Right ventricle myocardium superior (tissue), 1 donor: ENCODE results near the gene DAAM1. TPM values are rescaled to one million over a fixed set of nuclear protein-coding genes. Genes with fewer than 3 reads are reported as not detected.

Experiments
- ATAC-seq: fragments of 200-7000 bp; cut with Tn5 transposase; one replicate; pipeline ENCODE4 v1.9.1; 2020; ENCODE audit warnings: mild to moderate bottlenecking; ENCODE audit not compliant: poor library complexity
- DNase-seq: peaks from one replicate; pipeline ENCODE4 v3.0.0-alpha.2; 2020
- intact Hi-C: fragments of 100-400 bp; cut with DNase I; formaldehyde crosslinking; loops from one replicate; pipeline ENCODE4 v1.11.2; 2022
- total RNA-seq: library from RNA; stranded (reverse); fragmentation: NEBNext Ultra II Directional; extraction: Animal tissue kit (Norgen Biotek cat#: 25700); gene quantifications from one replicate; pipeline ENCODE4 v1.2.1, GENCODE V29; 2021
- donor health status: DM: no; HTN: yes; CAD: no; lungs with severe emphysema.

The DAAM1 gene
- total RNA-seq, 1 donor from 2014 or later, result 104 TPM

DNA sequence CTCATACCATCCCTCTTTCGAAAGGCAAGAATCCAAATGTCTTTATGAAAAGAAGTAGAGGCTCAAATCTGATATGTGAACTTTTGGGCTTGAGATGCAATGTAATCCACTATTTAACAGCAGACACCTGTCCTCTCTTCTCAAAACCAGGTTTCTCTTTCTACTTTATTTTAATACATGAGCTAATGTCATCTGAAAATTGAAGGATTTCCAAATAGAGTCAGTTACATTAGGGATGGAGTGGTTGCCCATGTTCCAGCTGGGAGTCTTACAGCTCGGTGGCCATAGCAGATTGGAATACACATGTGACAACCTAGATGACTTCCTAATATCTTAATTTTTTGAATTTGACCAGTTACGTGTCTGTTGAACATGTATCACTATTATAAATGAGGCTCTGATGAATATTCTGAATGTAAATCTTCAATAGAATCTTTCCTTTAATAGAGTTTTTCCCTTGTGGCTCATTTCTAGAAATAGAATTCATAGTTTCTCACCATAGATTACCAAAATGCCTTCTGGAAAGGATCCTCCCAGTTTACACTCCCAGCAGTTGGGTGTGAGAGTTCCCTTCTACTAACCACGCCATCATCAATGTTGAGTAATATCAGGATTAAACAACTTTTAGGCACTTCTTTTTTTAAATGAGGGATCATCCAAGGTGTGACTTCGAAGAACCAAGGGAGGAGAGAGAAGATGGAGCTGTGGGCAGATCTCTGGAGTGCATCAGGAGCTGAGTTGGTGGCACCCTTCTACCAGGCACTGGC, 227.6 kb downstream of the DAAM1 start:
- no peak for DNase-seq
- ATAC-seq, result no peak
- intact Hi-C loops, result no loop called here

DNA sequence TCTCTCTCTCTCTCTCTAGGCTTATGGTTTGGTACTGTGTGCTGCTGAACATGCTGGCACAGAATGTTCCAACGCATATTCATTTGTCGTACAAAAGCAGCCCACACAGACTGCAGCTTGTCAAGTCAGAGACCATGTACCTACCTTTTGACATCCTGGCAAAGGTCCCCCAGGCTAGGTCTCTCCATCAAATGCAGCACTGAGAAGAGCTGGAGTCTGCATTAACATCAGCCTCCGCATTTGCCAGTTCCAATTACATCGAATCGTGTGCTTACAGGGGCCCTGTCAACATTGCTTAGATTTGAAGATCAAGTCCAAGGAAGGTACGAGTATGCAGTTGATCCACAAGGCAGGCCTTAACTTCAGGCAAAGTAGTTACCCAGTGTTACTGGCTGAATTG, 228.8 kb downstream of the DAAM1 start:
- intact Hi-C loops, result no loop called here
- DNase-seq, result no peak
- ATAC-seq, result no peak

DNA sequence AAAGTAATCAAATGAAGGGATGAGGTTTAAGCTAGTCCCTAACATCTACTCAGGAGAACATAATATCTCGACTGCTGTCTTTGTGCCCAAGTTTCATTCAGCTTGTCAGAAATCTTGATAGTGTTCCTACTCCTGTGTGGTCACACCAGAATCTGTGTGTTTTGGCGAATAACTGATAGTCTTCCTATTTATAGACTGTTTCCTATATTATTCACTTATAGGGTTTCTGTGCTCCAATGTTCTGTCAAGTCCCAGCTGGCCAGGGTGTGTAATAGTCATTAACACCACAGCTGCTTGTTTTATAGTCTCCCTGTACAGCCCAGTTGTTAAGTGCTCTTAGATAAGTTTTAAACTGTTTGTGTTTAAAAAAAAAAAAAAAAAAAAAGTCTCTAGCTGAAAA, 230.8 kb downstream of the DAAM1 start:
- no peak for DNase-seq
- intact Hi-C loops, result no loop called here

More for the DNA sequence above, 230.8 kb downstream of the DAAM1 start:
- peak; percentile 53 for ATAC-seq
